Chondrocyte (in vitro differentiated cells): ENCODE results near the gene FIGNL1. TPM values are rescaled to one million over a fixed set of nuclear protein-coding genes. Genes with fewer than 3 reads are reported as not detected.

ENCODE experiments used
- DNase-seq: peaks from one replicate; pipeline ENCODE4 v3.0.0; 2021; ENCODE audit warnings: mixed read lengths, low spot score
- H3K27ac Mint-ChIP-seq: one replicate; pipeline ENCODE4 v1.8.0; 2021; ENCODE audit warnings: mild to moderate bottlenecking, moderate library complexity, mixed read lengths; ENCODE audit not compliant: unreplicated experiment
- H3K27me3 Mint-ChIP-seq: 2 replicates; pipeline ENCODE4 v1.8.0; 2021; ENCODE audit warnings: low read depth, mixed read lengths
- H3K36me3 Mint-ChIP-seq: 2 replicates; pipeline ENCODE4 v1.8.0; 2021; ENCODE audit warnings: low read depth, mixed read lengths
- H3K4me1 Mint-ChIP-seq: 2 replicates; pipeline ENCODE4 v1.8.0; 2021; ENCODE audit warnings: low read depth, mild to moderate bottlenecking, mixed read lengths
- H3K4me3 Mint-ChIP-seq: one replicate; pipeline ENCODE4 v1.8.0; 2021; ENCODE audit warnings: mild to moderate bottlenecking, moderate library complexity, mixed read lengths; ENCODE audit not compliant: unreplicated experiment
- H3K9me3 Mint-ChIP-seq: 2 replicates; pipeline ENCODE4 v1.8.0; 2021; ENCODE audit warnings: low read depth, mixed read lengths
- CTCF ChIP-seq: fragments of 200-600 bp; sonication (generic); IDR thresholded peaks from 2 replicates; pipeline ENCODE4 v1.5.0; 2021; ENCODE audit warnings: antibody characterized with exemption, mild to moderate bottlenecking, moderate library complexity
- total RNA-seq: library from RNA; stranded (reverse); gene quantifications from 3 replicates; pipeline ENCODE4 v1.2.1, GENCODE V29; 2021

Gene FIGNL1
- total RNA-seq, 1 donor from 2014 or later: 6.8 TPM

GRCh38 chr7:50421043-50421442, 29.1 kb downstream of the FIGNL1 start:
- no peak overlapping the region for H3K4me3 Mint-ChIP-seq
- no peaks in the 10 kb centered on the region for H3K4me1 Mint-ChIP-seq
- H3K27me3 Mint-ChIP-seq: no peaks in the 10 kb centered on the region
- no peak for TF ChIP-seq CTCF
- H3K9me3 Mint-ChIP-seq: no peaks in the 10 kb centered on the region
- no peak overlapping the region for H3K27ac Mint-ChIP-seq
- no peaks in the 10 kb centered on the region for H3K36me3 Mint-ChIP-seq
- DNase-seq: no peak

- H3K27ac Mint-ChIP-seq: no peak overlapping the region
- no peaks in the 10 kb centered on the region for H3K9me3 Mint-ChIP-seq
- TF ChIP-seq CTCF: no peak
- no peaks in the 10 kb centered on the region for H3K4me1 Mint-ChIP-seq
- H3K4me3 Mint-ChIP-seq: no peak overlapping the region
- DNase-seq: no peak
- no peaks in the 10 kb centered on the region for H3K36me3 Mint-ChIP-seq
- peaks cover 3% of the 10 kb centered on the region for H3K27me3 Mint-ChIP-seq
These were observed 31.4 kb downstream of the FIGNL1 start for GRCh38 chr7:50418526-50419290.

- Mint-ChIP-seq H3K27me3 (peaks cover 3% of the 10 kb centered on the region), H3K9me3 (no peaks in the 10 kb centered on the region), H3K36me3 (no peaks in the 10 kb centered on the region), H3K4me1 (no peaks in the 10 kb centered on the region), H3K4me3 (no peak overlapping the region), H3K27ac (no peak overlapping the region)
- no peak for DNase-seq
- peak; percentile 90 for TF ChIP-seq CTCF
These were observed 32.0 kb downstream of the FIGNL1 start for GRCh38 chr7:50418086-50418515.

- Mint-ChIP-seq H3K27ac (no peak overlapping the region), H3K36me3 (no peaks in the 10 kb centered on the region), H3K4me3 (no peak overlapping the region), H3K9me3 (no peaks in the 10 kb centered on the region), H3K27me3 (peaks cover 3% of the 10 kb centered on the region), H3K4me1 (no peaks in the 10 kb centered on the region)
- DNase-seq: no peak
- TF ChIP-seq CTCF: no peak
These were observed 33.5 kb downstream of the FIGNL1 start for GRCh38 chr7:50416527-50417182.

GRCh38 chr7:50415844-50416364, 34.2 kb downstream of the FIGNL1 start:
- H3K4me1 Mint-ChIP-seq: no peaks in the 10 kb centered on the region
- no peak for TF ChIP-seq CTCF
- no peak overlapping the region for H3K27ac Mint-ChIP-seq
- H3K4me3 Mint-ChIP-seq: no peak overlapping the region
- H3K27me3 Mint-ChIP-seq: peaks cover 3% of the 10 kb centered on the region
- no peaks in the 10 kb centered on the region for H3K9me3 Mint-ChIP-seq
- H3K36me3 Mint-ChIP-seq: no peaks in the 10 kb centered on the region
- DNase-seq: no peak
